IPS-18c (cell line): Measurements from ENCODE around the gene GRM4.

Experiments used
- H3K4me3 ChIP-seq: 2 replicates; pipeline ENCODE4 v1.7.0; 2013; ENCODE audit warnings: low read depth, mild to moderate bottlenecking, low read length, moderate library complexity; ENCODE audit not compliant: insufficient read depth
- H3K9me3 ChIP-seq: one replicate; pipeline ENCODE4 v1.6.1; 2013; ENCODE audit warnings: mild to moderate bottlenecking, low read length, moderate library complexity; ENCODE audit not compliant: control insufficient read depth, insufficient read depth

GRM4 gene

GRCh38 chr6:34100788-34101187, 45.1 kb downstream of the GRM4 start:
- H3K9me3 ChIP-seq, result no peaks in the 10 kb centered on the region
- H3K4me3 ChIP-seq, result no peak overlapping the region

DNA sequence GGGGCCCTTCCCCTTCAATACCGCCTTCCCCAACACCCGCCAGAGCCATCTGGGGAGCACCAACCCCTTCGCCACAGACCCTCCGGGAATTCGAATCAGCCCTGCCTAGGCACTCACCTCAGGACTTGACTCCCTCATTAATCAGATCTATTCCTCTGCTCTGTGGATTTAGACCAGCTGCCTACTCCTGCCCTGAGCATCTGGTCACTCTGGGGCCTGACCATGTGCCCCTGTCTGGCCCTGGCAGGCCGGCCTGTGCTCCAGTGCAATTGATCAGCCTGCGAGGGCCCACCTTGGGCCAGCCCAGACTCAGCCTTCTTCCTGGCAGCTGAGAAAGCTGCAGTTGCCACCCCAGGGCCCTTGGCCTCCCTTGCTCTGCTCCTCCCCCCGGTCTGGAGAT, 46.0 kb downstream of the GRM4 start:
- Histone ChIP-seq H3K4me3 (no peak overlapping the region), H3K9me3 (no peaks in the 10 kb centered on the region)

GRCh38 chr6:34098045-34098936, 47.6 kb downstream of the GRM4 start:
- Histone ChIP-seq H3K9me3 (no peaks in the 10 kb centered on the region), H3K4me3 (no peak overlapping the region)

DNA sequence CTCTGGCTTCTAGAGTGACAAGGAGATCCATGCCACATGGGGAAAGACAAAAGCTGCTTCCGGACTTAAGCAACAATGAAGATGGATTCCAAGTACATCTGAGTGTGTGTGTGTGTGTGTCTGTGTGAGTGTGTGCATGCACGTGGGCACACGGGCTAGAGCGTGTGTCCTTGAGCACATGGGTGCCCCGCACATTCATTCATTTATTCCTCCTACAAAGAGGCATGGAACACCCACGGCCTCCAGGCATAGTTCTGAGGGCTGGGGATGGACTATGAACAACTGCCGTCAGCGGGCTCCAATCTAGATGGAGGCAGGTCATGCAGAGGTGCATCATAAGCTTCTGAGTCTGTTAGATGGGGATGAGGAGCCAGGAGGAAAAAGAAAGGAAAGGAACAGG, 49.1 kb downstream of the GRM4 start:
- Histone ChIP-seq H3K4me3 (no peak overlapping the region), H3K9me3 (no peaks in the 10 kb centered on the region)

GRCh38 chr6:34096193-34096592, 49.7 kb downstream of the GRM4 start:
- H3K9me3 ChIP-seq, result no peaks in the 10 kb centered on the region
- H3K4me3 ChIP-seq, result no peak overlapping the region

DNA sequence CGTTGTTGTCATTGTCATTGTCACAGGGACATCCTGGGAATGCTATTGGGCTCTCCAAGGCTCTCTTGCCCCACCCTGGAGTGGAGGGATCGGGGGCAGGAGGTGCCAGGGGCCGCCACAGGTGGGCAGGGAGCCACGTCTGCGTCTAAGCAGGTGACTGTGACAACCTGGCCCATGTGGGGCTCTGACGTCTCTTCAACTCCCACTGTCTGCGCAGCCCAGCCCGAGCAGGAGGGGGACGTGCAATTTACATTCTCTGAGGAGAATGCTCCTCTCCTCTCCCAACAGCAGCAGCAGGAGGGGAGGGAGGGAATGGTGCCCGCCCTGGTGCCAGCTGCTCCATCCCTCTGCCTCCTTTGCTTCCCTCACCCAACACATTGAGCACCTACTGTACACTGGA, 50.1 kb downstream of the GRM4 start:
- Histone ChIP-seq H3K4me3 (no peak overlapping the region), H3K9me3 (no peaks in the 10 kb centered on the region)

DNA sequence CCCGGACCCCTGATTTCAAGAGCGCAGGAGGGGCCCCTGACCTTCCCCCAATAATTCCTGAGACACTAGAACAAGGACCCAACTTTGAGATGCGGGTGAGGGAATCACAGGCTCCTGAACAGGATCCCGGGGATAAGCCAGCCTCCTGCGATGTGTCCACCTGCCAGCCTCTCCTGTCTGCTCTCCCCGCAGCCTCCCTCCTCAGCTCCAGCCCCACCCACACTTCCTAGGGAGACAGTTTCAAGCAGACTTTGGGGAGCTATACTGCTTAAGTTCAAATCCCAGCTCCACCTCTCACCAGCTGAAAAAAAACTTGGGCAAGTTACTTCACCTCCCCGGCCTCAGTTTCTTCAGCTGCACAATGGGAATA, 50.8 kb downstream of the GRM4 start:
- no peaks in the 10 kb centered on the region for H3K9me3 ChIP-seq

DNA sequence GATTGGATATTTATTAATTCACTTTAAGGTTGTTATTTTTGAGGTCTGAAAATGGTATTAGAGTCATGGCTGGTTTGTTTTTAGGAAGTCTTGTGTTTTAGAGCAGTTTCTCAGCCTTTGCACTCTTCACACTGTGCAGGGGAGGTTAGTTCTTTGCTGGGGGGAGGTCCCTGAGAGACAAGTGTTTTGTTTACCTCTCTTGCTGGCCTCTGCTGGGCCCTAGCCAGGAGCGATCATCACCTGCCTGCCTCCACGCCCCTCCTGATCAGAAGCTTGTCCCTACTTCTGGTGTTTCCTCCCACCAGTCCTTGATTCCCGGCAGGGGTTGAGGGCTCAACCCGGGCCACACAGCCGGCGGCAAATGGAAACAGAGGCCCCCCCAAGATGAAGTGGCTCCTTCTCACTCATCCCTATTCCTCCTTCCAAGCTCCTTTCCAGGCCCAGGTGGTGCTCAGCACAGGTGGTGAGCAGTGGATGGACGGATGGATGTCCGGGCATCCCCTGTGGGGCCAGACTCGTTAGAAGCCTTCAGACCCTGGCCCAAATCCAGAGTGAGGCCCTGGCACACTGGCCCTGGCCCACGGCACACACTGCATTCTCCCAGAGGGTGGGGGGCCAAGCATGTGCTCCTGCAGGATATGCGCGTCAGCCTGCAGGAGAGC, 51.3 kb downstream of the GRM4 start:
- H3K9me3 ChIP-seq, result no peaks in the 10 kb centered on the region
- no peak overlapping the region for H3K4me3 ChIP-seq

More for the DNA sequence above, 50.8 kb downstream of the GRM4 start:
- no peak overlapping the region for H3K4me3 ChIP-seq

DNA sequence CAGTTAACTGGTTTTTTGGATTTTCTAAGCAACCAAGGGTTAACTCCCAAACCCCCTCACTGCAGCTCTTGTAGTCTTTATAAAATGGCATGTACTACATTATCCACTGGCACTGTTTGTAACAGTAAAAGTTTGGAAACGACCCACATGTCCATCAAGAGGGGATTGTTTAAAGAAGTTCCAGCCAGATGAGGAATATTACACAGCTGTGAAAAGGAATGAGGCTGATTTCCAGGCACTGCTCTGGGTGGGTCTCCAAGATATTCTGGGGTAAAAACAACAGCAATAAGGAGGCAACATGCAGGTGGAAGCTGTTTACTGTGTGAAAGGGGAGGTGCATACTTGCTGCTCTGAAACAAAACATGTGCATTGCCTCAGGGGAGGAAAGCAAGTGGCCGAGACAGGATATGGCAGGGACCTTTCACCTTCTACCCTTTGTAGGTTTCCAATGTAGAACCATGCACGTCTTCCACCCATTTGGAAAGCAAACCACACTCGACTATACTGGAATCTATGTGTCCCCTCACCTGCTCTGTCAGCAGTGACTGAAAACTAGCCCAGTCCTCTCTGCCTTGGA, 51.9 kb downstream of the GRM4 start:
- Histone ChIP-seq H3K4me3 (no peak overlapping the region), H3K9me3 (no peaks in the 10 kb centered on the region)

- Histone ChIP-seq H3K9me3 (no peaks in the 10 kb centered on the region), H3K4me3 (no peak overlapping the region)
Observed at GRCh38 chr6:34093206-34093605, 52.7 kb downstream of the GRM4 start.

GRCh38 chr6:34092631-34093030, 53.3 kb downstream of the GRM4 start:
- Histone ChIP-seq H3K4me3 (no peak overlapping the region), H3K9me3 (no peaks in the 10 kb centered on the region)

DNA sequence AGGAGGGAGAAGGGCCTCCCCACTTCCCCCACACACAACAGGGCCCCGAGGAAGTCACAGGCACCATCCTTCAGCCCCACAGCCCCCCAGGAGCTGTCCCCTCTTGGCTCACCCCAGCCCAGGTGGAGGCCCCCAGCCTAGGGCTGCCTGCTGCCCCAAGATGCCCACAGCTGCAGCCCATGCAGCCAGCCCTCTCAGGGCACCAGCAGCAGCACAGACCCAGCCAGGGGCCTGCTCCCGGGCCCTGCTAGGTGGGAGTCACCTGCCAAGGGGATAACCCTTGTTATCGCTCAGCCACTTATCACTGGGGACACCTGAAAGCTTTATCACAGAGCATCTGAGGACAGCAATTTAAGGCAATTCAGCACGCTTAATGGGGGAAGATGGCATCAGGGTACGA, 55.0 kb downstream of the GRM4 start:
- H3K4me3 ChIP-seq, result no peak overlapping the region
- H3K9me3 ChIP-seq, result no peaks in the 10 kb centered on the region

DNA sequence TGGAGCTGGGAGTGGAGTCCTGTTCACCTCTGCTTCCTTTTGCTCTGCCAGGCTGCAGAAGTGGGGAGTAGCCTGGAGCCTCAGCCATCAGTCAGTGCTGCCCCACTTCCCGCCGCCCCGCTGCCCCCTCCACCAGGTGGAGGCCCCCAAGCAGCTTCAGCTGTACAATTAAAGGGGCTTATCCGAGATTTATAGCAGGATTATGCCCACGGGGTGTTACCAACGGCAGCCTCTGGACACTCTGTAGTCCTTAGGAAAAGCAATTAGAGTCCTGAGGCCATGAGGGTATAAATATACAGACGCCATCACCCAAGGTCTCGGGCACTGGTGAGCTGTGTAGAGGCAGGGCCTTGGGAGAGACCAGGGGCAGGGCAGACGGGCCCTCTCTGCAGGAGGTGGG, 55.4 kb downstream of the GRM4 start:
- Histone ChIP-seq H3K4me3 (no peak overlapping the region), H3K9me3 (no peaks in the 10 kb centered on the region)

DNA sequence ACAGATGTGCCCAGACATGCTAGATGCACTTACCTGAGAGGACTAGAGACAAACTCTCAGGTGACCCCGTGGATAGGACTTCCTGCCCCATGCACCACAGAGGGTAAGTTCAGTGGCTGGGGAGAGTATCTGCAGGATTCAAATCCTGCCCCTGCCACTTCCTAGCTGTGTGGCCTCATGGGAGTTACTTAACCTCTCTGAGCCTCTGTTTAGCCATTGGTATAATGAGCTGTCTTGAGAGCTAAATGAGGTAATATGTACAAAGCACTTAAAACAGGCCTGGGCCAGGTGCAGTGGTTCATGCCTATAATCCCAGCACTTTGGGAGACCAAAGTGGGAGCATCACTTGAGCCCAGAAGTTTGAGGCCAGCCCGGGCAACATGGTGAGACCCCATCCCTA, 59.3 kb downstream of the GRM4 start:
- Histone ChIP-seq H3K4me3 (no peak overlapping the region), H3K9me3 (no peaks in the 10 kb centered on the region)

GRCh38 chr6:34085453-34086170, 60.3 kb downstream of the GRM4 start:
- no peaks in the 10 kb centered on the region for H3K9me3 ChIP-seq
- H3K4me3 ChIP-seq, result no peak overlapping the region

- no peaks in the 10 kb centered on the region for H3K9me3 ChIP-seq
- H3K4me3 ChIP-seq, result no peak overlapping the region
Observed at GRCh38 chr6:34084591-34085290, 61.1 kb downstream of the GRM4 start.
